DOHH2 (cell line): ENCODE measurements around the gene CTNNBIP1.

Experiments used
- H3F3A ChIP-seq: fragments of 200-600 bp; sonication (generic), shearing (Covaris generic); 2 replicates; pipeline ENCODE4 v1.6.0; 2016; ENCODE audit warnings: antibody characterized with exemption, mild to moderate bottlenecking; ENCODE audit not compliant: control insufficient read depth, insufficient read depth
- H3K27ac ChIP-seq: fragments of 200-600 bp; sonication (generic); 2 replicates; pipeline ENCODE4 v1.5.1; 2014; ENCODE audit warnings: low read depth, mild to moderate bottlenecking, low read length, moderate library complexity
- H3K27me3 ChIP-seq: fragments of 200-600 bp; sonication (generic); 2 replicates; pipeline ENCODE4 v1.6.1; 2014; ENCODE audit warnings: mild to moderate bottlenecking, low read length, mixed read lengths; ENCODE audit not compliant: control insufficient read depth
- H3K36me3 ChIP-seq: fragments of 200-600 bp; sonication (generic); 2 replicates; pipeline ENCODE4 v1.6.1; 2014; ENCODE audit warnings: mild to moderate bottlenecking, low read length, moderate library complexity, mixed read lengths; ENCODE audit not compliant: control insufficient read depth
- H3K4me1 ChIP-seq: fragments of 200-600 bp; sonication (generic); 2 replicates; pipeline ENCODE4 v1.6.1; 2014; ENCODE audit warnings: mild to moderate bottlenecking, low read length, mixed read lengths; ENCODE audit not compliant: control insufficient read depth
- H3K4me2 ChIP-seq: fragments of 200-600 bp; sonication (generic); 2 replicates; pipeline ENCODE4 v1.6.0; 2014; ENCODE audit warnings: mild to moderate bottlenecking, low read length, moderate library complexity
- H3K4me3 ChIP-seq: fragments of 200-600 bp; sonication (generic); 2 replicates; pipeline ENCODE4 v1.5.1; 2014; ENCODE audit warnings: mild to moderate bottlenecking, low read length, mixed read lengths
- H3K79me2 ChIP-seq: fragments of 200-600 bp; sonication (generic); 2 replicates; pipeline ENCODE4 v1.6.1; 2014; ENCODE audit warnings: mild to moderate bottlenecking, low read length, mixed read lengths; ENCODE audit not compliant: control insufficient read depth
- H3K9me2 ChIP-seq: fragments of 200-600 bp; sonication (generic); replicated peaks from 2 replicates; pipeline ENCODE4 v1.6.1; 2014; ENCODE audit warnings: mild to moderate bottlenecking, low read length, mixed read lengths; ENCODE audit not compliant: control insufficient read depth
- H3K9me3 ChIP-seq: fragments of 200-600 bp; sonication (generic); 2 replicates; pipeline ENCODE4 v1.6.1; 2014; ENCODE audit warnings: antibody characterized with exemption, low read length, mixed read lengths; ENCODE audit not compliant: control insufficient read depth, insufficient read depth
- H4K20me1 ChIP-seq: fragments of 200-600 bp; sonication (generic); 2 replicates; pipeline ENCODE4 v1.6.0; 2014; ENCODE audit warnings: low read depth, mild to moderate bottlenecking, antibody characterized with exemption, low read length, moderate library complexity; ENCODE audit not compliant: control insufficient read depth, insufficient read depth
- EZH2phosphoT487 ChIP-seq: fragments of 200-600 bp; sonication (generic); IDR thresholded peaks from 2 replicates; pipeline ENCODE4 v1.6.1; 2017; ENCODE audit warnings: borderline replicate concordance, mild to moderate bottlenecking, antibody characterized with exemption, low read length, moderate library complexity, mixed read lengths
- TF ChIP-seq, protein P1 (sequence below): fragments of 200-600 bp; sonication (generic); IDR thresholded peaks from one replicate; pipeline ENCODE4 v1.5.1; 2014; ENCODE audit warnings: antibody characterized with exemption, mild to moderate bottlenecking, low read depth, low read length; ENCODE audit not compliant: poor library complexity, severe bottlenecking

CTNNBIP1 gene

DNA sequence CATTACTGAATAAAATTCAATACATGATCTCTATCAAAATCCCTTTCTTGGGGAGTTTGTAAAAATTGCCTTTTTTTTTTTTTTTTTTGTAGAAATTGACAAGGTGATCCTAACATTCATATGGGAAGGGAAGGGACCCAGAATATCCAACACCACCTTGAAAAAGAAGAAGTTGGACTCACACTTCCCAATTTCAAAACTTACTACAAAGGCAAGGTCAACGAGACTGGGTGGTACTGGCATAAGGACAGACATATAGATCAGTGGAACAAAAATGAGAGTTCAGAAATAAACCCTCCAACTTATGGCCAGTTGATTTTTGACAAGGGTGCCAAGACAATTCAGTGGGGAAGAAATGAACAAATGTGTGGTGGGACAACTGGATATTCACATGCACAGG, 54.9 kb downstream of the CTNNBIP1 start:
- H3K4me1 ChIP-seq: peaks cover 58% of the 10 kb centered on the region
- no peak for TF ChIP-seq EZH2phosphoT487
- TF ChIP-seq, protein P1, sequence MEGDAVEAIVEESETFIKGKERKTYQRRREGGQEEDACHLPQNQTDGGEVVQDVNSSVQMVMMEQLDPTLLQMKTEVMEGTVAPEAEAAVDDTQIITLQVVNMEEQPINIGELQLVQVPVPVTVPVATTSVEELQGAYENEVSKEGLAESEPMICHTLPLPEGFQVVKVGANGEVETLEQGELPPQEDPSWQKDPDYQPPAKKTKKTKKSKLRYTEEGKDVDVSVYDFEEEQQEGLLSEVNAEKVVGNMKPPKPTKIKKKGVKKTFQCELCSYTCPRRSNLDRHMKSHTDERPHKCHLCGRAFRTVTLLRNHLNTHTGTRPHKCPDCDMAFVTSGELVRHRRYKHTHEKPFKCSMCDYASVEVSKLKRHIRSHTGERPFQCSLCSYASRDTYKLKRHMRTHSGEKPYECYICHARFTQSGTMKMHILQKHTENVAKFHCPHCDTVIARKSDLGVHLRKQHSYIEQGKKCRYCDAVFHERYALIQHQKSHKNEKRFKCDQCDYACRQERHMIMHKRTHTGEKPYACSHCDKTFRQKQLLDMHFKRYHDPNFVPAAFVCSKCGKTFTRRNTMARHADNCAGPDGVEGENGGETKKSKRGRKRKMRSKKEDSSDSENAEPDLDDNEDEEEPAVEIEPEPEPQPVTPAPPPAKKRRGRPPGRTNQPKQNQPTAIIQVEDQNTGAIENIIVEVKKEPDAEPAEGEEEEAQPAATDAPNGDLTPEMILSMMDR: no peak
- H3K36me3 ChIP-seq: peaks cover 28% of the 10 kb centered on the region
- H3K9me2 ChIP-seq: no peaks in the 10 kb centered on the region
- H3K9me3 ChIP-seq: peaks cover 18% of the 10 kb centered on the region
- no peaks in the 10 kb centered on the region for H4K20me1 ChIP-seq
- no peak overlapping the region for H3K4me3 ChIP-seq
- no peaks in the 10 kb centered on the region for H3K27me3 ChIP-seq
- no peak overlapping the region for H3K27ac ChIP-seq
- 0 out of 2 replicates have a peak overlapping the region, but pooled peaks have one; percentile 13 for H3K4me2 ChIP-seq
- peaks cover 11% of the 10 kb centered on the region; the same call in 1 of the 2 replicates for H3F3A ChIP-seq
- H3K79me2 ChIP-seq: peaks cover 31% of the 10 kb centered on the region

DNA sequence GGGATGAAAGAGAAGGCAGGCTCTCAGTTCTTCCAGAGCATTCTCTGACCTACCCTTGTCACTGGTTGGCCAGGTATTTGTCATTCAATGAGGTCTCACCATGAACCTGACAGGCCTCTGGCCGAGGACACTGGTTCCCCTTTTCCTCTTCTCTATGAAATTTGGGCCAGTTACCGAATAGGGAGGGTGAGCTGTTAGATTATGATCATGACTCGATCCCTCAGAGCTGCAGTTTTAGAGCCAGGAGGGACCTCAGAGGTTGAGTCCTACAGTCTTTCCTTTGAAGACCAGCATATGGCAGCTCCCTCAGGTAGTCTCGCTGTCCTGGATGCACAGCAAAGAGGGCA, 56.8 kb downstream of the CTNNBIP1 start:
- peaks cover 22% of the 10 kb centered on the region for H3F3A ChIP-seq
- H3K36me3 ChIP-seq: peaks cover 37% of the 10 kb centered on the region
- peaks cover 57% of the 10 kb centered on the region for H3K4me1 ChIP-seq
- no peaks in the 10 kb centered on the region for H3K27me3 ChIP-seq
- H3K4me3 ChIP-seq: 0 out of 2 replicates have a peak overlapping the region, but pooled peaks have one; percentile 81
- peaks cover 18% of the 10 kb centered on the region for H3K9me3 ChIP-seq
- no peak overlapping the region for H3K27ac ChIP-seq
- peaks cover 36% of the 10 kb centered on the region for H3K79me2 ChIP-seq
- TF ChIP-seq EZH2phosphoT487: no peak
- TF ChIP-seq, protein P1: no peak
- H3K9me2 ChIP-seq: no peaks in the 10 kb centered on the region
- no peaks in the 10 kb centered on the region for H4K20me1 ChIP-seq
- no peak overlapping the region; the same call in 1 of the 2 replicates for H3K4me2 ChIP-seq

DNA sequence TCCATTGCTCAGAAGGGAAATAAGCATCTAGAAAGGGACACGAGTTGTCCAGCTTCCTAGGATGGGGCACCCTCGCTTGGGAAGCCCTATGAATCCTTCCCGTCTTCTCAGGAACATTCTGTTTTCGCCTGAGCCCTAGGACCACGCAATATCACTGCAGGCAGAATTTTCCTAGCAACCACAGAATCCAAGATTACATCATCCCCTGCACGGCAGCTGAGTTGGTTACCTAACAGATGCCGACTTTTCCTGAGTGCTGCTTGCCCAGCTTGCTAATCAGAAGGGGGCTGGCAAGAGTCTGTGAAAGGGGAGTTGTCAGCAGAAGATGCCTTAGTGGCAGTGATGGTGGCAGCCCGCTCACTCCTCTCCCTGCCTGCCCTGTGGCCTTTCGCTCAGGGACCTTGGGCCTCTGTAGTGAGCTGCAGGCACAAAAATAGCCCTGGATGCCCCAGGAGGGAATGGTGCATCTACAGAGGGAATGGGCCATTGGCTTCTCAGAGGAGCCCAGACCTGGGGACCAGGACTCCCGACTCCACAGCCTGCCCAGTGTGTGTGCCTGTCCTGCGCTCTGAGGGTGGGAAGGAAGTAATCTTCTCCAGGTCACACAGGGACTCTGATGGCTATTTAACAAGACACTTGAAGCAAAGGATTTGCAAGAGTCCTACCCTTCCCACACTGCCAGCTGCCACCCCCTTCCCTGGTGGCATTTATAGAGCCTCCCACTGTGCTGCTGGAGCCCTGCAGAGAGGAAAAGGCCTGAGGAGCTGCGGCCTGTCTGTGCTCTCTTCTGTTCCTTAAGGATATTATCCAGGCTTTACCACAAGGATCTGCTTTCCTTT, 57.4 kb downstream of the CTNNBIP1 start:
- Histone ChIP-seq H3K4me2 (peak overlapping the region; percentile 97), H3F3A (peaks cover 22% of the 10 kb centered on the region), H4K20me1 (no peaks in the 10 kb centered on the region), H3K9me3 (peaks cover 18% of the 10 kb centered on the region), H3K27me3 (no peaks in the 10 kb centered on the region), H3K4me3 (peak overlapping the region; percentile 81), H3K79me2 (peaks cover 37% of the 10 kb centered on the region), H3K4me1 (peaks cover 61% of the 10 kb centered on the region), H3K9me2 (no peaks in the 10 kb centered on the region), H3K36me3 (peaks cover 37% of the 10 kb centered on the region), H3K27ac (no peak overlapping the region)
- no peak for TF ChIP-seq EZH2phosphoT487
- TF ChIP-seq, protein P1: no peak
